Neural progenitor cell (in vitro differentiated cells): Measurements from ENCODE around the gene ATP6V0E2.

Experiments used
- CTCF ChIP-seq: fragments of 200-600 bp; sonication (generic); IDR thresholded peaks from 2 replicates; pipeline ENCODE4 v1.5.1; 2017; ENCODE audit warnings: antibody characterized with exemption, mild to moderate bottlenecking
- EZH2 ChIP-seq: fragments of 200-600 bp; sonication (generic); IDR thresholded peaks from 2 replicates; pipeline ENCODE4 v1.6.1; 2017; ENCODE audit warnings: antibody characterized with exemption, mild to moderate bottlenecking, moderate library complexity

GRCh38 chr7:149849174-149849573 is 24.6 kb upstream of the ATP6V0E2 start:
- TF ChIP-seq CTCF (peak; percentile 31), EZH2 (no peak)
